Trophoblast cell (in vitro differentiated cells and primary cell): ENCODE measurements around the gene ODF2.

Source experiments
- DNase-seq, 2 donors: peaks; one replicate each; pipeline ENCODE4 v3.0.0-alpha.2; 2016
- H2AFZ ChIP-seq: 2 replicates; pipeline ENCODE4 v1.6.1; 2013; ENCODE audit warnings: low read length, moderate library complexity, mild to moderate bottlenecking; ENCODE audit not compliant: insufficient read depth, poor library complexity
- H2AK5ac ChIP-seq: 2 replicates; pipeline ENCODE4 v1.6.1; 2013; ENCODE audit warnings: mild to moderate bottlenecking, low read length
- H2BK120ac ChIP-seq: 2 replicates; pipeline ENCODE4 v1.6.1; 2013; ENCODE audit warnings: low read length, mild to moderate bottlenecking, moderate library complexity; ENCODE audit not compliant: insufficient read depth, poor library complexity
- H2BK12ac ChIP-seq: 2 replicates; pipeline ENCODE4 v1.6.1; 2013; ENCODE audit warnings: mild to moderate bottlenecking, low read length, moderate library complexity
- H2BK5ac ChIP-seq: 2 replicates; pipeline ENCODE4 v1.6.1; 2013; ENCODE audit warnings: low read length, low read depth, moderate library complexity, mild to moderate bottlenecking; ENCODE audit not compliant: poor library complexity
- H3K14ac ChIP-seq: 2 replicates; pipeline ENCODE4 v1.6.1; 2013; ENCODE audit warnings: mild to moderate bottlenecking, low read length
- H3K18ac ChIP-seq: 2 replicates; pipeline ENCODE4 v1.6.1; 2013; ENCODE audit warnings: mild to moderate bottlenecking, low read length
- H3K23ac ChIP-seq: 2 replicates; pipeline ENCODE4 v1.6.1; 2013; ENCODE audit warnings: low read length
- H3K27ac ChIP-seq: 2 replicates; pipeline ENCODE4 v1.5.1; 2013; ENCODE audit warnings: low read depth, mild to moderate bottlenecking, inconsistent platforms, low read length, moderate library complexity
- H3K27me3 ChIP-seq: 2 replicates; pipeline ENCODE4 v1.6.1; 2013; ENCODE audit warnings: inconsistent platforms, mild to moderate bottlenecking, low read length, moderate library complexity; ENCODE audit not compliant: insufficient read depth
- H3K36me3 ChIP-seq, 2 experiments: 1 replicate in 1 of 2; 2 replicates in 1 of 2; pipeline ENCODE4 v1.6.1; 2013; ENCODE audit warnings: low read length in 2 of 2, mild to moderate bottlenecking in 2 of 2, moderate library complexity in 1 of 2; ENCODE audit not compliant: insufficient read depth in 2 of 2, control insufficient read depth in 1 of 2
- H3K4ac ChIP-seq: 2 replicates; pipeline ENCODE4 v1.6.1; 2013; ENCODE audit warnings: low read depth, mild to moderate bottlenecking, low read length, moderate library complexity
- H3K4me1 ChIP-seq, 2 experiments: 1 replicate in 1 of 2; 2 replicates in 1 of 2; pipeline ENCODE4 v1.6.1; 2013; ENCODE audit warnings: low read length in 2 of 2, mild to moderate bottlenecking in 2 of 2, moderate library complexity in 1 of 2; ENCODE audit not compliant: insufficient read depth in 2 of 2, control insufficient read depth in 1 of 2
- H3K4me2 ChIP-seq: 2 replicates; pipeline ENCODE4 v1.6.1; 2013; ENCODE audit warnings: inconsistent platforms, mild to moderate bottlenecking, low read length, moderate library complexity
- H3K4me3 ChIP-seq: 2 replicates; pipeline ENCODE4 v1.5.1; 2013; ENCODE audit warnings: mild to moderate bottlenecking, low read depth, low read length, inconsistent platforms
- H3K79me1 ChIP-seq: one replicate; pipeline ENCODE4 v1.6.1; 2013; ENCODE audit warnings: low read length
- H3K79me2 ChIP-seq: 2 replicates; pipeline ENCODE4 v1.6.1; 2013; ENCODE audit warnings: low read length, mild to moderate bottlenecking; ENCODE audit not compliant: control insufficient read depth, insufficient read depth, poor library complexity
- H3K9ac ChIP-seq: 2 replicates; pipeline ENCODE4 v1.6.1; 2013; ENCODE audit warnings: mild to moderate bottlenecking, low read length
- H3K9me3 ChIP-seq: 2 replicates; pipeline ENCODE4 v1.6.1; 2013; ENCODE audit warnings: low read depth, mild to moderate bottlenecking, control low read depth, inconsistent platforms, low read length; ENCODE audit not compliant: insufficient read depth
- H4K12ac ChIP-seq: 2 replicates; pipeline ENCODE4 v1.6.1; 2013; ENCODE audit warnings: low read depth, mild to moderate bottlenecking, low read length, moderate library complexity
- H4K8ac ChIP-seq: 2 replicates; pipeline ENCODE4 v1.6.1; 2013; ENCODE audit warnings: low read depth, mild to moderate bottlenecking, low read length, moderate library complexity
- H4K91ac ChIP-seq: one replicate; pipeline ENCODE4 v1.6.1; 2013; ENCODE audit warnings: low read depth, mild to moderate bottlenecking, low read length, moderate library complexity
- WGBS: extraction: QIAGEN DNeasy Blood & Tissue Kit; methylation state at CpG from one replicate; pipeline ENCODE4 v1.1.7; 2013; ENCODE audit warnings: missing lambda C conversion rate; ENCODE audit not compliant: insufficient read length, insufficient coverage; ENCODE audit errors: extremely low coverage; 5-methylcytosine and 5-hydroxymethylcytosine counted together

ODF2 gene

DNA sequence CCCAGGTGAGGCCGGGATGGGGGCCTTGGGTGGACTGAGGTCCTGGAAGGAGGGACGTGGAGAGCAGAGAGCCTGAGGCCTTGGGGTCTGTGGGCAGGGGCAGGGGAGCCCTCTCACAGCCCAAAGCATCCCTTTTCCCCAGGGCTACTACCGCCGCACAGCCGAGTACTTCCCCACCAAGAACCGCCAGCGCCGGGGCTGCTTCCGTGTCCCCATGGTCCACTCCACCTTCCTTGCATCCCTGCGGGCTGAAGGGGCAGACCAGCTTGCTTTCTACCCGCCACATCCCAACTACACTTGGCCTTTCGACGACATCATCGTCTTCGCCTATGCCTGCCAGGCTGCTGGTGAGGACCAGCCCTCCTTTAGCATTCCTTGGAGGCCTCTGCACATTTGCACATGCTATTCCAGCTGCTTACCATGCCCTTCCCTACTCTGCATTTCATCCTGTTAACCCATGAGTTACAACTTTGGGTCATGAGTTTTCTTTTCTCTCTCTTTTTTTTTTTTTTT lies 31.5 kb upstream of the ODF2 start:
- H2BK120ac ChIP-seq, result no peak overlapping the region
- DNase-seq, result peak; percentile 75 to 81
- H3K4me2 ChIP-seq, result no peak overlapping the region
- no peaks in the 10 kb centered on the region for H3K27me3 ChIP-seq
- H3K4ac ChIP-seq, result no peak overlapping the region
- no peaks in the 10 kb centered on the region for H3K9me3 ChIP-seq
- peaks cover 38 to 43% of the 10 kb centered on the region in 2 experiments for H3K36me3 ChIP-seq
- H3K14ac ChIP-seq, result no peak overlapping the region
- peaks cover 12 to 25% of the 10 kb centered on the region in 2 experiments for H3K4me1 ChIP-seq
- no peak overlapping the region for H3K27ac ChIP-seq
- no peak overlapping the region for H4K8ac ChIP-seq
- H4K91ac ChIP-seq, result no peak overlapping the region
- no CpG with 5 or more reads among the region's 15 CpGs for WGBS
- H2BK12ac ChIP-seq, result no peak overlapping the region
- H3K9ac ChIP-seq, result no peak overlapping the region
- no peak overlapping the region for H2BK5ac ChIP-seq
- no peak overlapping the region for H3K23ac ChIP-seq
- no peak overlapping the region for H3K18ac ChIP-seq
- H3K79me2 ChIP-seq, result peaks cover 11% of the 10 kb centered on the region
- H3K79me1 ChIP-seq, result peaks cover 16% of the 10 kb centered on the region
- no peak overlapping the region for H3K4me3 ChIP-seq
- no peak overlapping the region for H2AFZ ChIP-seq
- H4K12ac ChIP-seq, result no peak overlapping the region
- no peak overlapping the region for H2AK5ac ChIP-seq

DNA sequence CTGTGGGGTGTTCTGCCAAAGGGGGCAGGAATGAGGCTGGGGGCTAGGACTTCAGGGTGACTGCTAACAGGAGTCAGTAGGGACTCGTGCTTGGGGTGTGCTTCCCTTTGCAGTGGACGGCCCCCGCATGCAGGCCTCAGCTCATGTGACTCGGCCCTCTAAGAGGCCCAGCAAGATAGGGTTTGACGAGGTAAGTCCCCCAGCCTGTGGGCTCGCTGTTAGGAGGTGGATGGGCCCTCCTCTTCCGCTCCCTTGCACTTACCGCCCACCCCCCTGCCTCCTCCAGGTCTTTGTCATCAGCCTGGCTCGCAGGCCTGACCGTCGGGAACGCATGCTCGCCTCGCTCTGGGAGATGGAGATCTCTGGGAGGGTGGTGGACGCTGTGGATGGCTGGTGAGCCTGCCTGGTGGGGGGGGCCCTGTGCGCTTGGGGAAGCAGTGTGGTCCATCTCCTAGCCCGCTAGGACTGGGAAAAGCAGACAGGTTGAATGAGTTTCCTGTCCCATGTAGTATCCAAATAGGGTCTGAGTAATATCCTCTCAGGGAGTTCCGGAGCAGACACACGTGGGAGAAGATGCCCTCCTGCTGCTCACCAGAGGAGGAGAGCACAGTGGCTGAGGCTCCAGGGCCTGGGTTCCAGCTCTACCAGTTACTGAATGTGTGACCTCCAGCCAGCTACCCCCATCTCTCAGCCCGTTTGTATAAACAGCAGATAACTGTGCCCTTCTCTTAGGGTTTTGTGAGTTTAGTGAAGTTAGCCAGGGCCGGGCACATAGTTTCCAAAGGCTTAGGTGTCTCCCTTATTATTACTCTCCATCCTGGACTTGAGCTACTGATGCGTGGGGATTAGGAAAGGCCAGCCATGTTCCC lies 26.9 kb upstream of the ODF2 start:
- no peak overlapping the region for H3K4me3 ChIP-seq
- no peak overlapping the region for H3K27ac ChIP-seq
- no peak overlapping the region for H4K8ac ChIP-seq
- H3K18ac ChIP-seq, result no peak overlapping the region
- DNase-seq, result no peak
- no peak overlapping the region for H2BK5ac ChIP-seq
- H4K12ac ChIP-seq, result no peak overlapping the region
- no peaks in the 10 kb centered on the region for H3K27me3 ChIP-seq
- H3K4me1 ChIP-seq, result no peaks in the 10 kb centered on the region
- H3K9me3 ChIP-seq, result no peaks in the 10 kb centered on the region
- H2BK120ac ChIP-seq, result no peak overlapping the region
- no peak overlapping the region for H2AFZ ChIP-seq
- H3K79me1 ChIP-seq, result no peaks in the 10 kb centered on the region
- no peak overlapping the region for H2BK12ac ChIP-seq
- no peaks in the 10 kb centered on the region for H3K79me2 ChIP-seq
- H2AK5ac ChIP-seq, result no peak overlapping the region
- H3K4me2 ChIP-seq, result no peak overlapping the region
- H3K4ac ChIP-seq, result no peak overlapping the region
- no CpG with 5 or more reads among the region's 22 CpGs for WGBS
- no peak overlapping the region for H4K91ac ChIP-seq
- H3K23ac ChIP-seq, result no peak overlapping the region
- H3K9ac ChIP-seq, result no peak overlapping the region
- peaks cover 50 to 53% of the 10 kb centered on the region in 2 experiments for H3K36me3 ChIP-seq
- no peak overlapping the region for H3K14ac ChIP-seq

DNA sequence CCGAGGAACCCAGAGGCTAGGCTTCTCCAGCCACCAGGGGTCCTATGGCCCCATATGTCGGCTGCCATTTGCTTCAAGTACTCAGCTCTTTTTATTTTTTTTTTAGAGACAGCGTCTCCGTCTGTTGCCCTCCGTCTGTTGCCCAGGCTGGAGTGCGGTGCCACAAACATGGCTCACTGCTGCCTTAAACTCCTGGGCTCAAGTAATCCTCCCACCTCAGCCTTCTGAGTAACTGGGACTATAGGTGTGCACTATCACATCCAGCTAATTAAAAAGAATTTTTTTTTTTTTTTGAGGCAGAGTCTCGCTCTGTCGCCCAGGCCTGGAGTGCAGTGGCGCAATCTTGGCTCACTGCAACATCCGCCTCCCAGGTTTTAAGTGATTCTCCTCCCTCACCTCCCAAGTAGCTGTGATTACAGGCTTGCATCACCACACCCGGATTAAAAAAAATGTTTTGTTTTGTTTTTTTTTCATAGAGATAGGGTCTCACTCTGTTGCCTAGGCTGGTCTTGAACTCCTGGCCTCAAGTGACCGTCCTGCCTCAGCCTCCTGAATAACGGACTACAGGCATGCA lies 26.2 kb upstream of the ODF2 start:
- no peak overlapping the region for H2BK120ac ChIP-seq
- no peak overlapping the region for H3K9ac ChIP-seq
- no peaks in the 10 kb centered on the region for H3K4me1 ChIP-seq
- no peak overlapping the region for H4K12ac ChIP-seq
- H3K9me3 ChIP-seq, result no peaks in the 10 kb centered on the region
- H3K23ac ChIP-seq, result no peak overlapping the region
- H3K18ac ChIP-seq, result no peak overlapping the region
- H3K36me3 ChIP-seq, result peaks cover 50 to 53% of the 10 kb centered on the region in 2 experiments
- no peak overlapping the region for H4K91ac ChIP-seq
- H4K8ac ChIP-seq, result no peak overlapping the region
- no peak overlapping the region for H3K4me2 ChIP-seq
- WGBS, result no CpG with 5 or more reads among the region's 13 CpGs
- no peaks in the 10 kb centered on the region for H3K27me3 ChIP-seq
- no peak overlapping the region for H3K27ac ChIP-seq
- no peak overlapping the region for H2AFZ ChIP-seq
- H2BK5ac ChIP-seq, result no peak overlapping the region
- no peaks in the 10 kb centered on the region for H3K79me2 ChIP-seq
- H2BK12ac ChIP-seq, result no peak overlapping the region
- no peak overlapping the region for H3K4ac ChIP-seq
- no peaks in the 10 kb centered on the region for H3K79me1 ChIP-seq
- no peak for DNase-seq
- no peak overlapping the region for H3K14ac ChIP-seq
- no peak overlapping the region for H2AK5ac ChIP-seq
- H3K4me3 ChIP-seq, result no peak overlapping the region

DNA sequence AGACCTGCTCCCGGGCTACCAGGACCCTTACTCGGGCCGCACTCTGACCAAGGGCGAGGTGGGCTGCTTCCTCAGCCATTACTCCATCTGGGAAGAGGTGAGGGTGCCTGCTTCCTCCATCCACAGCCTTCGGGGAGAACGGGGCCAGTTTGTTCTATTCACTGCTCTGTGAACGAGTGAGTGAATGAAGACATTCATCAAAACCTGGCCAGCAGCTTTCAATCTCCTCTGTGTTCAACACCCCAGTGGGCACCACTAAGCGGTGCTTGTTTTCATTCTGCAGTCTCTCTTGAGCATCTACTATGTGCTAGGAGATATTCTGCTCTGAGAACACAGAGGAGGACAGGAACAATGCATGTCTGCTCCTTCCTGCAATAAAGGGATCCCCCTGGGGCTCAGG lies 24.6 kb upstream of the ODF2 start:
- no peaks in the 10 kb centered on the region for H3K79me1 ChIP-seq
- no peak overlapping the region for H4K12ac ChIP-seq
- H3K79me2 ChIP-seq, result no peaks in the 10 kb centered on the region
- H3K18ac ChIP-seq, result no peak overlapping the region
- no peak overlapping the region for H3K4me3 ChIP-seq
- DNase-seq, result no peak
- H3K27ac ChIP-seq, result no peak overlapping the region
- no peak overlapping the region for H3K14ac ChIP-seq
- H2BK120ac ChIP-seq, result no peak overlapping the region
- no peak overlapping the region for H3K4ac ChIP-seq
- no peak overlapping the region for H2AK5ac ChIP-seq
- no peaks in the 10 kb centered on the region for H3K9me3 ChIP-seq
- no peak overlapping the region for H3K4me2 ChIP-seq
- no peak overlapping the region for H3K23ac ChIP-seq
- no peak overlapping the region for H2BK5ac ChIP-seq
- WGBS, result no CpG with 5 or more reads among the region's 8 CpGs
- no peaks in the 10 kb centered on the region for H3K4me1 ChIP-seq
- no peaks in the 10 kb centered on the region for H3K27me3 ChIP-seq
- no peak overlapping the region for H2AFZ ChIP-seq
- no peak overlapping the region for H4K91ac ChIP-seq
- no peak overlapping the region for H4K8ac ChIP-seq
- H2BK12ac ChIP-seq, result no peak overlapping the region
- peaks cover 54 to 58% of the 10 kb centered on the region in 2 experiments for H3K36me3 ChIP-seq
- no peak overlapping the region for H3K9ac ChIP-seq
